Thyroid gland (tissue), 4 donors: ENCODE results near the gene MYG1. TPM values are rescaled to one million over a fixed set of nuclear protein-coding genes. Genes with fewer than 3 reads are reported as not detected.
"Not testable (repeated sequence)": the region's sequence is repeated elsewhere in the genome, so short reads cannot be mapped to it uniquely, and the experiment has no call there.

Experiments used
- DNase-seq, 2 donors: peaks; one replicate each; pipeline ENCODE4 v3.0.0-alpha.2; 2019
- H3K27ac ChIP-seq, 3 donors: fragments of 200-600 bp; sonication (generic); 1 replicate in 2 of 3; 2 replicates in 1 of 3; pipeline ENCODE4 v1.5.1; 2016 to 2019; ENCODE audit warnings: mild to moderate bottlenecking in 1 of 3, moderate library complexity in 1 of 3
- H3K27me3 ChIP-seq: fragments of 200-600 bp; sonication (generic); one replicate; pipeline ENCODE4 v1.5.1; 2019
- H3K36me3 ChIP-seq, 2 donors: fragments of 200-600 bp; sonication (generic); one replicate each; pipeline ENCODE4 v1.5.1; 2016 to 2019
- H3K4me1 ChIP-seq, 2 donors: fragments of 200-600 bp; sonication (generic); one replicate each; pipeline ENCODE4 v1.5.1; 2017 to 2019
- H3K4me3 ChIP-seq, 3 donors: fragments of 200-600 bp; sonication (generic); replicated peaks in 1 of 3; 1 replicate in 2 of 3; 2 replicates in 1 of 3; pipeline ENCODE4 v1.5.1; 2016; ENCODE audit warnings: mild to moderate bottlenecking in 1 of 3
- H3K9me3 ChIP-seq: fragments of 200-600 bp; sonication (generic); one replicate; pipeline ENCODE4 v1.5.1; 2017
- CTCF ChIP-seq, 6 experiments: fragments of 200-600 bp in 3 of 6; fragments of 450-650 bp in 3 of 6; sonication (generic) in 3 of 6; IDR thresholded peaks; one replicate each; pipeline ENCODE4 v1.5.1; 2016 to 2019; ENCODE audit warnings: antibody characterized with exemption in 6 of 6, mild to moderate bottlenecking in 2 of 6, inconsistent platforms in 1 of 6, moderate library complexity in 1 of 6
- POLR2A ChIP-seq, 2 donors: fragments of 450-650 bp; IDR thresholded peaks; one replicate each; pipeline ENCODE4 v1.6.1; 2017; ENCODE audit warnings: antibody characterized with exemption in 2 of 2, mild to moderate bottlenecking in 2 of 2, moderate library complexity in 1 of 2
- WGBS, 2 donors: methylation state at CpG; one replicate each; pipeline ENCODE4 v1.1.5; 2017; 5-methylcytosine and 5-hydroxymethylcytosine counted together
- intact Hi-C: fragments of 100-400 bp; cut with DNase I; formaldehyde crosslinking; loops from one replicate; pipeline ENCODE4 v1.15.1; 2023
- total RNA-seq, 4 donors: library from RNA; depleted of rRNA; stranded (reverse); fragments of >200 nt; gene quantifications; one replicate each; pipeline ENCODE4 v1.2.3, GENCODE V29; 2016

Gene MYG1
- total RNA-seq, 4 donors from 2014 or later: 36.7 to 63.8 (median 51.6) TPM

- TF ChIP-seq POLR2A (IDR thresholded peaks at IDR 0.05) (no peak), CTCF (IDR thresholded peaks at IDR 0.05) (no peak)
- H3K4me1 ChIP-seq: peaks cover under 1 to 5% of the 10 kb centered on the region in 2 donors
- WGBS, 2 donors: 72 to 82% methylated on average over 4 to 5 of the region's 5 CpGs
- H3K4me3 ChIP-seq: no peak overlapping the region
- H3K27me3 ChIP-seq: no peaks in the 10 kb centered on the region
- H3K36me3 ChIP-seq: no peaks in the 10 kb centered on the region
- no peak for DNase-seq
- H3K9me3 ChIP-seq: no peaks in the 10 kb centered on the region
- no peak overlapping the region for H3K27ac ChIP-seq
- intact Hi-C loops: no loop called here
These were observed 31.2 kb downstream of the MYG1 start for GRCh38 chr12:53330671-53331070.

- H3K36me3 ChIP-seq, H3K27ac ChIP-seq, intact Hi-C loops, H3K27me3 ChIP-seq, DNase-seq, H3K4me1 ChIP-seq, H3K9me3 ChIP-seq, H3K4me3 ChIP-seq: not testable (repeated sequence)
These were observed 32.8 kb downstream of the MYG1 start for GRCh38 chr12:53332339-53332738.

- H3K27me3 ChIP-seq: no peaks in the 10 kb centered on the region
- WGBS, 2 donors: 72 to 74% methylated on average over 13 to 15 of the region's 15 CpGs
These were observed 33.2 kb downstream of the MYG1 start for GRCh38 chr12:53332744-53333143.

GRCh38 chr12:53333289-53333688, 33.8 kb downstream of the MYG1 start:
- intact Hi-C loops: no loop called here
- H3K27me3 ChIP-seq: no peaks in the 10 kb centered on the region

More at GRCh38 chr12:53332744-53333143, 33.2 kb downstream of the MYG1 start:
- no peak overlapping the region for H3K27ac ChIP-seq
- DNase-seq: no peak
- intact Hi-C loops: no loop called here
- no peak for TF ChIP-seq POLR2A (IDR thresholded peaks at IDR 0.05)
- no peak for TF ChIP-seq CTCF (IDR thresholded peaks at IDR 0.05)
- H3K4me3 ChIP-seq: no peak overlapping the region
- H3K9me3 ChIP-seq: no peaks in the 10 kb centered on the region
- H3K36me3 ChIP-seq: no peaks in the 10 kb centered on the region
- H3K4me1 ChIP-seq: no peaks in the 10 kb centered on the region

GRCh38 chr12:53333845-53334244, 34.4 kb downstream of the MYG1 start:
- no peaks in the 10 kb centered on the region for H3K36me3 ChIP-seq
- TF ChIP-seq CTCF (IDR thresholded peaks at IDR 0.05) (no peak), POLR2A (IDR thresholded peaks at IDR 0.05) (no peak)
- WGBS, 2 donors: 71 to 75% methylated on average over 7 of the region's 7 CpGs
- no peaks in the 10 kb centered on the region for H3K4me1 ChIP-seq
- H3K27me3 ChIP-seq: no peaks in the 10 kb centered on the region
- no peak for DNase-seq
- intact Hi-C loops: no loop called here
- H3K27ac ChIP-seq: no peak overlapping the region
- no peaks in the 10 kb centered on the region for H3K9me3 ChIP-seq
- H3K4me3 ChIP-seq: no peak overlapping the region

More at GRCh38 chr12:53333289-53333688, 33.8 kb downstream of the MYG1 start:
- DNase-seq: no peak
- Histone ChIP-seq H3K27ac (no peak overlapping the region), H3K4me1 (no peaks in the 10 kb centered on the region), H3K36me3 (no peaks in the 10 kb centered on the region), H3K4me3 (no peak overlapping the region), H3K9me3 (no peaks in the 10 kb centered on the region)
- no peak for TF ChIP-seq POLR2A (IDR thresholded peaks at IDR 0.05)
- TF ChIP-seq CTCF (IDR thresholded peaks at IDR 0.05): no peak
- 77 to 81% methylated on average over 4 of the region's 4 CpGs for WGBS, 2 donors

GRCh38 chr12:53334822-53335221, 35.3 kb downstream of the MYG1 start:
- DNase-seq: no peak
- Histone ChIP-seq H3K36me3 (no peaks in the 10 kb centered on the region), H3K9me3 (no peaks in the 10 kb centered on the region), H3K27ac (no peak overlapping the region), H3K4me3 (no peak overlapping the region), H3K27me3 (no peaks in the 10 kb centered on the region), H3K4me1 (no peaks in the 10 kb centered on the region)
- no peak for TF ChIP-seq CTCF (IDR thresholded peaks at IDR 0.05)
- no peak for TF ChIP-seq POLR2A (IDR thresholded peaks at IDR 0.05)
- WGBS, 2 donors: 76 to 78% methylated on average over 8 of the region's 8 CpGs
- intact Hi-C loops: no loop called here
